GM12892 (cell line): Measurements from ENCODE around the gene TENM4.

Source experiments
- POLR2A ChIP-seq: IDR thresholded peaks from 2 replicates; pipeline ENCODE4 v1.6.1; 2011; ENCODE audit warnings: low read depth, low read length, control low read depth
- POLR2AphosphoS5 ChIP-seq: IDR thresholded peaks from 2 replicates; pipeline ENCODE4 v1.6.1; 2011; ENCODE audit warnings: low read depth, low read length, control low read depth
- TAF1 ChIP-seq: IDR thresholded peaks from 2 replicates; pipeline ENCODE4 v1.6.1; 2011; ENCODE audit warnings: low read depth, mild to moderate bottlenecking, control low read depth, low read length, borderline replicate concordance

DNA sequence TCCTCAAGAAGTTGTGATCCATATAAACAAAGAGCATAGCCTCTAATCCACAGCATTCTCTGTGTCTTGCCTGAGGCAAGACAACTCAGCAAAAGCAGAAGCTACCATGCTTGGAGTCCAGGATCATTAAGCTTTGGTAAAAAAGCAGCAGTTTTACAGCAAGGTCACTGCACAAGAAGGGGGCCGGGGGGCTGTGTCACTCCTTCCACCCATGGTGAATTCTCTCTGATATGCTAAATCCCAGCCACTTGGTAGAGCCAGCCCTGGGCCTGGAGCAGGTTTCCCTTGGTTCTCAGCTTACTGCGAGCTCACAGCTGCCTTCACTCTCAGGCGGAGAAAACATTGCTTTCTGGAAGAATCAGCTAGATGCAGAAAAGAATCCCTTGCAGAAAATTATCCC lies 144.7 kb downstream of the TENM4 start:
- TF ChIP-seq POLR2AphosphoS5, result no peak
- TF ChIP-seq POLR2A, result no peak
- TF ChIP-seq TAF1, result no peak
